HG03460 (cell line): ENCODE measurements around the gene EMID1.
"Not testable (repeated sequence)": the region's sequence is repeated elsewhere in the genome, so short reads cannot be mapped to it uniquely, and the experiment has no call there.

Source experiments
- ATAC-seq: cut with Tn5 transposase; IDR thresholded peaks from one replicate; pipeline ENCODE4 v1.9.1; 2021; ENCODE audit not compliant: unreplicated experiment

Gene EMID1

GRCh38 chr22:29208879-29209623, 3.4 kb downstream of the EMID1 start:
- ATAC-seq: no peak

GRCh38 chr22:29209624-29209929, 3.9 kb downstream of the EMID1 start:
- ATAC-seq: no peak

GRCh38 chr22:29211066-29211465, 5.4 kb downstream of the EMID1 start:
- ATAC-seq: no peak

- ATAC-seq: no peak
Measured at GRCh38 chr22:29211466-29211865, 5.8 kb downstream of the EMID1 start.

- no peak for ATAC-seq
Measured at GRCh38 chr22:29212743-29213142, 7.0 kb downstream of the EMID1 start.

- no peak for ATAC-seq
Measured at GRCh38 chr22:29213493-29213892, 7.8 kb downstream of the EMID1 start.

GRCh38 chr22:29214232-29214631, 8.5 kb downstream of the EMID1 start:
- no peak for ATAC-seq

- no peak for ATAC-seq
Measured at GRCh38 chr22:29215012-29215860, 9.5 kb downstream of the EMID1 start.

- no peak for ATAC-seq
Measured at GRCh38 chr22:29216011-29216872, 10.5 kb downstream of the EMID1 start.

GRCh38 chr22:29216873-29217666, 11.4 kb downstream of the EMID1 start:
- no peak for ATAC-seq

- no peak for ATAC-seq
Measured at GRCh38 chr22:29217827-29218757, 12.4 kb downstream of the EMID1 start.

- ATAC-seq: no peak
Measured at GRCh38 chr22:29218758-29219408, 13.2 kb downstream of the EMID1 start.

- ATAC-seq: not testable (repeated sequence)
Measured at GRCh38 chr22:29219409-29219782, 13.7 kb downstream of the EMID1 start.

- no peak for ATAC-seq
Measured at GRCh38 chr22:29219881-29220670, 14.4 kb downstream of the EMID1 start.

- no peak for ATAC-seq
Measured at GRCh38 chr22:29224121-29224858, 18.6 kb downstream of the EMID1 start.

GRCh38 chr22:29224859-29225410, 19.2 kb downstream of the EMID1 start:
- no peak for ATAC-seq

GRCh38 chr22:29225422-29226090, 19.9 kb downstream of the EMID1 start:
- ATAC-seq: no peak
